ENCODE results near the gene ARMH2. TPM values are rescaled to one million over a fixed set of nuclear protein-coding genes. Genes with fewer than 3 reads are reported as not detected.
"Not testable (repeated sequence)": the region's sequence is repeated elsewhere in the genome, so short reads cannot be mapped to it uniquely, and the experiment has no call there.

Gene ARMH2
- total RNA-seq, 1 donor from 2014 or later = not detected

DNA sequence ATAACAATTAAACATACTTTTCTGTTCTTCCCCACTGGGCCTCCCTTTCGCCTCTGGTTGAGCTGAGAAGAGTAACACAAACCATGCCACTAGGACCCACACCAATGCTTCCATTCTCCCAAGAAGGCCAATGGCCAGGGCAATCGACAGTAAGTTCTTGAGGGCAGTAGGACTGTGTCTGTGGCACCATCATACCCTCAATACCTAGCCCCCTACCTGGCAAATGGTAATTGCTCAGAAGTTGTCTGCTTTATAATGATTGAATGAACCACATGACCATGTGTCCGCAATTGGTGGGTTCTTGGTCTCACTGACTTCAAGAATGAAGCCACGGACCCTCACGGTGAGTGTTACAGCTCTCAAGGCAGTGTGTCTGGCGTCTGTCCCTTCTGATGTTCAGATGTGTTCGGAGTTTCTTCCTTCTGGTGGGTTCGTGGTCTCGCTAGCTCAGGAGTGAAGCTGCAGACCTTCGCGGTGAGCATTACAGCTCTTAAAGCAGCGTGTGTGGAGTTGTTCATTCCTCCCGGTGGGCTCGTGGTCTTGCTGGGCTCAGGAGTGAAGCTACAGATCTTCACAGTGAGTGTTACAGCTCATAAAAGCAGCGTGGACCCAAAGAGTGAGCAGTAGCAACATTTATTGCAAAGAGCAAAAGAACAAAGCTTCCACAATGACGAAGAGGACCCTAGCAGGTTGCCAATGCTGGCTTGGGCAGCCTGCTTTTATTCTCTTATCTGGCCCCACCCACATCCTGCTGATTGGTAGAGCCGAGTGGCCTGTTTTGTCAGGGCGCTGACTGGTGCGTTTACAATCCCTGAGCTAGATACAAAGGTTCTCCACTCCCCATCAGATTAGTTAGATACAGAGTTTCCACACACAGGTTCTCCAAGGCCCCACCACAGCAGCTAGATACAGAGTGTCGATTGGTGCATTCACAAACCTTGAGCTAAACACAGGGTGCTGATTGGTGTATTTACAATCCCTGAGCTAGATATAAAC is 33.6 kb downstream of the ARMH2 start:
- DNase-seq (ENCODE audit: low spot score) = not testable (repeated sequence)

DNA sequence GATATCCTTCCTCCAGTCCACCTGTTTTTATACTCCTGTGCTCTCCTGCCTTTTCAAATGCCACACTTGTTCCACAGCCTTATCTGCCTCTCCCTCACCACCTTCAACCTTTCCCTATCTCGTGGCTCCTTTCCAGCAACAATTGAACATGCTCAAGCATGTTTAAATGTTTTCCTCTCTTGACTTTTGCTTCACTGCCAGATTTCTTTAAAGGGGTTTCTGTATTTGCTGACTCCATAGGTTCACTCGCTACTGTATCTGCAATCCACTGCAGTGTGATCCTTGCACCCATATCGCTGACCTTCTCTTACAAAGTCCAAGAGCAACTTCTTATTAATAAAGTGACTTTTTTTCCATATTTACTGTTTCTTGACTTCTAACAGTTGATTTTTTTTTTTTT is 35.1 kb downstream of the ARMH2 start:
- peak; percentile 32 for DNase-seq (ENCODE audit: low spot score)

- DNase-seq (ENCODE audit: low spot score) = no peak
These were observed 36.9 kb downstream of the ARMH2 start for GRCh38 chr6:24761851-24762250.

GRCh38 chr6:24761193-24761835 is 37.4 kb downstream of the ARMH2 start:
- DNase-seq (ENCODE audit: low spot score) = no peak

- no peak for DNase-seq (ENCODE audit: low spot score)
These were observed 38.5 kb downstream of the ARMH2 start for GRCh38 chr6:24760210-24760609.

DNA sequence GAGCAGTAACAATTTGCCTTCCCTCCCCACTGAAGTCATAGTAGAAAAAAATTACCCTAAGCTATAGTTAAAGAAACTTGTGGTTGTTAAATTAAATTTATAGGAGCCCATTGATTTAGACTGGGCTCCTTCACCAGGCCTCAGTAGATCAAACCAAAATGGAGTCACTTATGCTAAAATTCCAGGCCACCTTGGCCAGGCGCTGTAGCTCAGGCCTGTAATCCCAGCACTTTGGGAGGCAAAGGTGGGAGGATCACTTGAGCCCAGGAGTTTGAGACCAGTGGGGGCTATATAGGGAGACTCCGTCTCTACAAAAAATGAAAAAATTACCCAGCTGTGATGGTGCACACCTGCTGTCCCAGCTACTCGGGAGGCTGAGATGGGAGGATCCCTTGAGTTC is 39.0 kb downstream of the ARMH2 start:
- DNase-seq (ENCODE audit: low spot score) = no peak

DNA sequence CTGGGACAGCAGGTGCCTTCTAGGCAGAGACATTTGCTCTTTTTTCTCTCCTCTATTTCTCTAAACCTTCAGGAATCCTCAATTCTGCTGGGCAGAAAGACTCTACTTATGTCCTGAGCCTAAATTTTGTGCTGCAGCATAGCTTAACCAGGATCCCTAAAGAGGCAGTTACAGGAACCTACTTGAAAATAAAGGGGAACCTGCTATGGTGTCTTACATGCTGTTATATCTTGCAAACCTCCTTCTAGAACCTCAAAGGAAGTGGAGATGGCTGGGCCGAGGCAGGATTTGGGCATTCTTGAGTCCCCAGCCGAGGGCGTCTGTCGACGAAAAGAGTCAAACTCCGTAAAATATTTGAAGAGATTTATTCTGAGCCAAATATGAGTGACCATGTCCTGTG is 41.1 kb downstream of the ARMH2 start:
- no peak for DNase-seq (ENCODE audit: low spot score)

GRCh38 chr6:24755279-24755678 is 43.4 kb downstream of the ARMH2 start:
- DNase-seq (ENCODE audit: low spot score) = no peak

GRCh38 chr6:24754378-24754777 is 44.3 kb downstream of the ARMH2 start:
- DNase-seq (ENCODE audit: low spot score) = not testable (repeated sequence)

DNA sequence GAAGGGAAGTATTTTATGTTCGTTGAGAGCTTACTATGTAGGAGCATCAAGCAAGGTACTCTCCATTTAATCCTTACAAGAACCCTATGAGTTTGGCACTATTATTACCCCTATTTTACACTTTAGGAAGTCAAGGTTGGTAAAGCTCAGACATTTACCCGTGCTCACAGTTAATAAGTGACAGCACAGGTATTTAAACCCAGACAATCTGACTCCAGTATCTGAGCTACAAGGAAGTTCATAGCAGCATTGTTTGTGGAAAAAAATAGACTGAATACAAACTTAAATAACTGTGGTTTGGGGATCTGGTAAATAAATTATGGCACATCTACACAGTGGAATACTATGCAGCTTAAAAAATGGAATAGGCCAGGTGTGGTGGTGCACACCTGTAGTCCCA is 45.2 kb downstream of the ARMH2 start:
- DNase-seq (ENCODE audit: low spot score) = no peak

- no peak for DNase-seq (ENCODE audit: low spot score)
These were observed 45.7 kb downstream of the ARMH2 start for GRCh38 chr6:24752917-24753492.

GRCh38 chr6:24752503-24752902 is 46.2 kb downstream of the ARMH2 start:
- no peak for DNase-seq (ENCODE audit: low spot score)

DNA sequence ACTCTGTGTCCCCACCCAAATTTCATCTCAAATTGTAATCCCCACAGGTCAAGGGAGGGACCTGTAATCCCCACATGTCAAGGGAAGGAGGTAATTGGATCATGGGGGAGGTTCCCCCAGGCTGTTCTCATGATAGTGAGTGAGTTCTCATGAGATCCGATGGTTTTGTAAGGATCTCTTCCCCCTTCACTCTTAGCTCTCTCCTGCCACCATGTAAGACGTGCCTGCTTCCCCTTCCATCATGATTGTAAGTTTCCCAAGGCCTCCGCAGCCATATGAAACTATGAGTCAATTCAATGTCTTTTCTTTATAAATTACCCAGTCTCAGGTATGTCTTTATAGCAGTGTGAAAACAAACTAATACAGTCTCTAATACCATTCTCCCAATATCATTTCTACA is 47.8 kb downstream of the ARMH2 start:
- not testable (repeated sequence) for DNase-seq (ENCODE audit: low spot score)

- no peak for DNase-seq (ENCODE audit: low spot score)
These were observed 49.4 kb downstream of the ARMH2 start for GRCh38 chr6:24749297-24749696.

Other genes with a start within 250 kb of the ARMH2 start
- gene KIAA0319, start 152.7 kb downstream of the ARMH2 start, total RNA-seq (ENCODE audit: insufficient read depth, low replicate concordance) = 2.2 TPM
- gene TDP2, start 132.0 kb downstream of the ARMH2 start, total RNA-seq (ENCODE audit: insufficient read depth, low replicate concordance) = 19.7 TPM
- gene ACOT13, start 131.8 kb downstream of the ARMH2 start, total RNA-seq (ENCODE audit: insufficient read depth, low replicate concordance) = 12.0 TPM
- 52.5 TPM for gene C6orf62, start 79.8 kb downstream of the ARMH2 start, total RNA-seq (ENCODE audit: insufficient read depth, low replicate concordance)
- gene GMNN, start 24.0 kb downstream of the ARMH2 start, total RNA-seq (ENCODE audit: insufficient read depth, low replicate concordance) = 17.1 TPM
- gene RIPOR2, start 137.0 kb upstream of the ARMH2 start, total RNA-seq (ENCODE audit: insufficient read depth, low replicate concordance) = 5.3 TPM